GM12875 (cell line): ENCODE data around the gene ETFRF1.
A peak's percentile ranks its signal among the peaks of the same experiment; 100 is the strongest.

ENCODE experiments used
- H3K4me3 ChIP-seq: one replicate; pipeline ENCODE4 v1.5.1; 2011; ENCODE audit warnings: low read depth, low read length, control low read depth
- CTCF ChIP-seq: IDR thresholded peaks from 2 replicates; pipeline ENCODE4 v1.5.1; 2011; ENCODE audit warnings: low read depth, mild to moderate bottlenecking, control low read depth, inconsistent platforms, low read length, moderate library complexity, borderline replicate concordance; ENCODE audit not compliant: insufficient read depth

ETFRF1 gene, protein sequence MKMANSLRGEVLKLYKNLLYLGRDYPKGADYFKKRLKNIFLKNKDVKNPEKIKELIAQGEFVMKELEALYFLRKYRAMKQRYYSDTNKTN

DNA sequence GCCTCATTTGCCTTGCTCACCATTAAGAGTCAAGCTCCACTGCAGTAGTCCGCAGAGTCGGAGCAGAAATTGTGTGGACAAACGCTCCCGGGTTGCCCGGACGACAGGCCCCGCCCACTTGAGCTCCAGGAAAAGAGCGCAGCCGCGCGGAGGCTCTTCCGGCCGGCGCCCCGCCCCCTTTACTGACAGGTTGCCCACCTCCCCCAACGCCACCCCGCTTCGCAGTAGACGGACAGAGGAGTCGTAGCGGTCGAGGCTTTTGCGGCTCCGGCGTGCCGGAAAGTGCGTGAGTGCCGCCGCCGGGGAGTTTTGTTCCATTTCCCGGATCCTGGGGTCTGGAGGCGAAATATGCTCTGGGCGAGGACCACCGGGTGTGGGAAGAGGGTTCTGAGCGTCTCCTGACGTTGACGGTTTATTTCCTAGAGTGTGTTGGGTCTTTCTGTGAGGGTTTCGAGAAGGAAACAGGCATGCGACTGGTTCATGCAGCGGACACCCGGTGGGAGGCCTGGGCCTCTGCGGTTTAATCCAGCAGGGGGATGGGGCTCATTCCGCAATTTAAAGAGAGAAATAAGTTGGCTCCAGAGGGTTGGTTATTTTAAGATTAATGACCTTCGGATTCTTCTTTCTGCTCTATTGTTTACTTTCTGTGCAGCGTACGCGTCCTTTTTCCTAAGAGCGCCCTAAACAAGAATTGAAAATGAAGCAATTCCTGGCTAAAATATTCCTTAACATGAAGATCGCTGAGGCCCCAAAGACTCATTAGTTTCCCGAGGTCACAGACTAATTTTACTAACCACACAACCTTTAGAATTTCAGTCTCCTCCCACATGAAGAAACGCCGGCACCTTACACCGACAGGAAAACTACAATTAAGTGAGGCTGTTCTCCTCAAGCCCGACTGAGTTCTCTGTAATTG is at the start of gene ETFRF1, which contains the start of gene DNAI7:
ETFRF1 (plus strand) TSS at position 182 of the 916 bp plus-strand sequence. CDS start 8,720 bp downstream, outside the sequence.
DNAI7 (minus strand) TSS at position 105 of the 916 bp plus-strand sequence; CDS start at position 23, 82 bp downstream.
- H3K4me3 ChIP-seq: peak within 1 kb of the TSS; percentile 67
- no peak for TF ChIP-seq CTCF

GRCh38 chr12:25146686-25147085 is 48.4 kb upstream of the ETFRF1 start:
- H3K4me3 ChIP-seq: no peak overlapping the region
- no peak for TF ChIP-seq CTCF

DNA sequence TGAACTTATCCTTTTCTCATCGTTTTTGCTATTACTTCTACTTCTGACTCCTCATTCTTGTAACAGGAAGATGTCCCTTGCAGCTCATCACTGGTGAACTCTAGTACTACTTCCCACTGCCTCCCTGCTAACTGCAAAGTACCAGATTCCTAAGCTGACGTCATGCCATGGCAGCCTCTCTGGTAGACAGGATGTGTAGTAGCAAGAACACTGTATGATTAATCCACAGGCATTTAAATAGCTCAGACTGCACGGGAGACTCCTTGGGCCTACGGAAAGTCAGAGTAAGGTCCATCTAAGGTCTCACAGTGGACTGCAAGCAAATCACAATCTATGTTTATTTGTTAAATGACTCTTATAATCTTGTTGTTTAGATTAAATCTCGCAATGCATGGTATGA is 43.6 kb upstream of the ETFRF1 start:
- TF ChIP-seq CTCF: no peak
- no peak overlapping the region for H3K4me3 ChIP-seq

- H3K4me3 ChIP-seq: no peak overlapping the region
- TF ChIP-seq CTCF: no peak
These were observed 43.0 kb upstream of the ETFRF1 start for GRCh38 chr12:25152055-25152454.

- peak; percentile 39; the same call in 1 of the 2 replicates for TF ChIP-seq CTCF
- H3K4me3 ChIP-seq: no peak overlapping the region
These were observed 39.9 kb upstream of the ETFRF1 start for GRCh38 chr12:25155022-25155576.

DNA sequence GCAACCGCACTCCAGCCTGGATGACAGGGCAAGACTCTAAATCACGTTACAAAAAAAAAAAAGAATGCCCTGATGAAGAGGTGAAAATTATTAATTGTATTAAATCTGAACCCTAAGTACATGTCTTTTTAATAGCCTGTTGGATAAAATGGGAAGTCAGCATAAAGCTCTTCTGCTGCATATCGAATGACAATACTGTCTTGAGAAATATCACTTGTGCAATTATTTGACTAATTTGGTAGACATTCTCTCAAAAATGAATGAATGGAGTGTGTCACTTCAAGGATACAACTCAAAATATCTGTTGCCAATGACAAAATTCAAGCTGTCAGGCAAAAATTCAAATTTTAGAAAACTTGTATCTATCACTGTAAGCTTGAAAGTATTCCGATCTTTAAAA is 39.0 kb upstream of the ETFRF1 start:
- no peak overlapping the region for H3K4me3 ChIP-seq
- no peak for TF ChIP-seq CTCF

DNA sequence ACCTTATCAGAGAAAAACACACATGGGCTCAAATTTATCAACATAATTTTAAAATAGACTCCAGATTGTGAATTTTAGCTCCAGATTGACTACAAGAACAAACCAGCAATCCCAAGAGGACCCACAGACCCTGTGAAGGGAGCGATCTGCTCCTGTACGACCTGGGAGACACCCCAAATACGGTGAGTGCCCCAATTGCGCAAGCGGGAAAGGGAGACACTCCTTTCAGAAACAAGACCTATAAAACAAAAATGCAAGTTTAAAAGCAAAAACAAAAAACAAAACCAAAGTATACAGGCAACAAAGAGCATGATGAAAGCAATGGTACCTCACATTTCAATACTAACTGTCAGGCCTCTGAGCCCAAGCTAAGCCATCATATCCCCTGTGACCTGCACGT is 32.2 kb upstream of the ETFRF1 start:
- no peak overlapping the region for H3K4me3 ChIP-seq
- TF ChIP-seq CTCF: no peak
